GM18520 (cell line): ENCODE data around the gene SLC52A1.
"Not testable (repeated sequence)": the region's sequence is repeated elsewhere in the genome, so short reads cannot be mapped to it uniquely, and the experiment has no call there.

ENCODE experiments used
- ATAC-seq: cut with Tn5 transposase; IDR thresholded peaks from one replicate; pipeline ENCODE4 v1.9.1; 2021; ENCODE audit not compliant: unreplicated experiment

SLC52A1 gene

GRCh38 chr17:5031365-5032082 is 3.7 kb downstream of the SLC52A1 start:
- no peak for ATAC-seq

- ATAC-seq = not testable (repeated sequence)
Measured at GRCh38 chr17:5030168-5030567, 5.1 kb downstream of the SLC52A1 start.

GRCh38 chr17:5027916-5028315 is 7.3 kb downstream of the SLC52A1 start:
- ATAC-seq = no peak

- no peak for ATAC-seq
Measured at GRCh38 chr17:5027299-5027698, 7.9 kb downstream of the SLC52A1 start.

GRCh38 chr17:5024604-5025003 is 10.6 kb downstream of the SLC52A1 start:
- ATAC-seq = no peak

- no peak for ATAC-seq
Measured at GRCh38 chr17:5023588-5024147, 11.6 kb downstream of the SLC52A1 start.

- ATAC-seq = no peak
Measured at GRCh38 chr17:5022171-5022711, 13.0 kb downstream of the SLC52A1 start.

GRCh38 chr17:5020502-5021023 is 14.7 kb downstream of the SLC52A1 start:
- no peak for ATAC-seq

GRCh38 chr17:5019475-5019956 is 15.7 kb downstream of the SLC52A1 start:
- no peak for ATAC-seq

GRCh38 chr17:5014357-5014756 is 20.9 kb downstream of the SLC52A1 start:
- no peak for ATAC-seq

- no peak for ATAC-seq
Measured at GRCh38 chr17:5011928-5012327, 23.3 kb downstream of the SLC52A1 start.

- no peak for ATAC-seq
Measured at GRCh38 chr17:5003214-5003867, 31.9 kb downstream of the SLC52A1 start.

GRCh38 chr17:5002121-5002788 is 33.0 kb downstream of the SLC52A1 start:
- no peak for ATAC-seq

- ATAC-seq = no peak
Measured at GRCh38 chr17:5000237-5000639, 35.0 kb downstream of the SLC52A1 start.

- no peak for ATAC-seq
Measured at GRCh38 chr17:4999430-5000093, 35.7 kb downstream of the SLC52A1 start.

- no peak for ATAC-seq
Measured at GRCh38 chr17:4998732-4999429, 36.3 kb downstream of the SLC52A1 start.

- no peak for ATAC-seq
Measured at GRCh38 chr17:4998027-4998731, 37.0 kb downstream of the SLC52A1 start.

GRCh38 chr17:4997302-4998026 is 37.8 kb downstream of the SLC52A1 start, which contains the start of the genes INCA1 and KIF1C:
Gene INCA1, minus strand, starts transcription at chr17:4997522. Its CDS starts 3,085 bp downstream, at chr17:4994437.
Gene KIF1C, plus strand, starts transcription at chr17:4997950. Its CDS starts 2,297 bp downstream, at chr17:5000247.
- ATAC-seq = peak; percentile 80
